Stimulated activated memory B cell treated with anti-CD40 and anti-IgM and Interleukin-4, amounts not matched to agents 10 μg/mL and 1 μg/mL and 100 μg/mL, for 72 hours (primary cell): Measurements from ENCODE around the gene MFSD6.
A peak's percentile ranks its signal among the peaks of the same experiment; 100 is the strongest.
"Not testable (repeated sequence)": the region's sequence is repeated elsewhere in the genome, so short reads cannot be mapped to it uniquely, and the experiment has no call there.

ENCODE experiments used
- ATAC-seq: fragments of 150-1000 bp; cut with Tn5 transposase; 2 replicates; pipeline ENCODE4 v1.10.0; 2021
- H3K27ac Mint-ChIP-seq: one replicate; pipeline ENCODE4 v1.8.0; 2022; ENCODE audit warnings: mild to moderate bottlenecking, mixed read lengths
- H3K27me3 Mint-ChIP-seq: one replicate; pipeline ENCODE4 v1.8.0; 2022; ENCODE audit warnings: mixed read lengths
- H3K36me3 Mint-ChIP-seq: one replicate; pipeline ENCODE4 v1.8.0; 2022; ENCODE audit warnings: mixed read lengths
- H3K4me1 Mint-ChIP-seq: one replicate; pipeline ENCODE4 v1.8.0; 2022; ENCODE audit warnings: mixed read lengths
- H3K4me3 Mint-ChIP-seq: one replicate; pipeline ENCODE4 v1.8.0; 2022; ENCODE audit warnings: mild to moderate bottlenecking, moderate library complexity, mixed read lengths
- H3K9me3 Mint-ChIP-seq: one replicate; pipeline ENCODE4 v1.8.0; 2022; ENCODE audit warnings: mixed read lengths

MFSD6 gene

GRCh38 chr2:190507135-190507534 is 99.0 kb downstream of the MFSD6 start:
- Mint-ChIP-seq H3K4me1 (peaks cover 21% of the 10 kb centered on the region), H3K36me3 (peaks cover 24% of the 10 kb centered on the region), H3K27me3 (no peaks in the 10 kb centered on the region), H3K4me3 (no peak overlapping the region), H3K27ac (peak overlapping the region; percentile 79), H3K9me3 (no peaks in the 10 kb centered on the region)
- no peak for ATAC-seq

- peaks cover 16% of the 10 kb centered on the region for H3K4me1 Mint-ChIP-seq
- not testable (repeated sequence) for H3K27ac Mint-ChIP-seq, ATAC-seq, H3K9me3 Mint-ChIP-seq, H3K27me3 Mint-ChIP-seq, H3K4me3 Mint-ChIP-seq
- H3K36me3 Mint-ChIP-seq, result peaks cover 22% of the 10 kb centered on the region
Measured at GRCh38 chr2:190509895-190510294, 101.7 kb downstream of the MFSD6 start.

- no peaks in the 10 kb centered on the region for H3K27me3 Mint-ChIP-seq
- H3K27ac Mint-ChIP-seq, result no peak overlapping the region
- H3K36me3 Mint-ChIP-seq, result peaks cover 22% of the 10 kb centered on the region
- H3K9me3 Mint-ChIP-seq, result no peaks in the 10 kb centered on the region
- H3K4me1 Mint-ChIP-seq, result peaks cover 18% of the 10 kb centered on the region
- ATAC-seq, result no peak
- H3K4me3 Mint-ChIP-seq, result no peak overlapping the region
Measured at GRCh38 chr2:190511104-190511503, 102.9 kb downstream of the MFSD6 start.

- H3K9me3 Mint-ChIP-seq, result no peaks in the 10 kb centered on the region
- H3K36me3 Mint-ChIP-seq, result peaks cover 16% of the 10 kb centered on the region
- H3K27me3 Mint-ChIP-seq, result no peaks in the 10 kb centered on the region
- no peak overlapping the region for H3K4me3 Mint-ChIP-seq
- H3K27ac Mint-ChIP-seq, result no peak overlapping the region
- peaks cover 5% of the 10 kb centered on the region for H3K4me1 Mint-ChIP-seq
- ATAC-seq, result no peak
Measured at GRCh38 chr2:190512539-190513095, 104.5 kb downstream of the MFSD6 start.

GRCh38 chr2:190513877-190514276 is 105.7 kb downstream of the MFSD6 start:
- H3K36me3 Mint-ChIP-seq, result peaks cover 16% of the 10 kb centered on the region
- no peak overlapping the region for H3K27ac Mint-ChIP-seq
- no peak for ATAC-seq

GRCh38 chr2:190514676-190515075 is 106.5 kb downstream of the MFSD6 start:
- no peak overlapping the region for H3K27ac Mint-ChIP-seq
- no peak overlapping the region for H3K4me3 Mint-ChIP-seq
- H3K4me1 Mint-ChIP-seq, result peaks cover 5% of the 10 kb centered on the region
- ATAC-seq, result no peak
- H3K9me3 Mint-ChIP-seq, result no peaks in the 10 kb centered on the region
- no peaks in the 10 kb centered on the region for H3K27me3 Mint-ChIP-seq
- H3K36me3 Mint-ChIP-seq, result peaks cover 16% of the 10 kb centered on the region

More at GRCh38 chr2:190513877-190514276, 105.7 kb downstream of the MFSD6 start:
- Mint-ChIP-seq H3K4me1 (peaks cover 5% of the 10 kb centered on the region), H3K4me3 (no peak overlapping the region), H3K27me3 (no peaks in the 10 kb centered on the region), H3K9me3 (no peaks in the 10 kb centered on the region)

- H3K9me3 Mint-ChIP-seq, result no peaks in the 10 kb centered on the region
- H3K4me1 Mint-ChIP-seq, result peaks cover 8% of the 10 kb centered on the region
- no peaks in the 10 kb centered on the region for H3K27me3 Mint-ChIP-seq
- H3K36me3 Mint-ChIP-seq, result peaks cover 19% of the 10 kb centered on the region
- H3K27ac Mint-ChIP-seq, result no peak overlapping the region
- ATAC-seq, result no peak
- no peak overlapping the region for H3K4me3 Mint-ChIP-seq
Measured at GRCh38 chr2:190515687-190516086, 107.5 kb downstream of the MFSD6 start.

GRCh38 chr2:190517468-190517867 is 109.3 kb downstream of the MFSD6 start:
- Mint-ChIP-seq H3K9me3 (no peaks in the 10 kb centered on the region), H3K4me3 (no peak overlapping the region), H3K27ac (no peak overlapping the region), H3K4me1 (peaks cover 12% of the 10 kb centered on the region), H3K27me3 (no peaks in the 10 kb centered on the region), H3K36me3 (peaks cover 33% of the 10 kb centered on the region)
- no peak for ATAC-seq

- ATAC-seq, result no peak
- Mint-ChIP-seq H3K9me3 (no peaks in the 10 kb centered on the region), H3K27ac (no peak overlapping the region), H3K4me1 (peaks cover 12% of the 10 kb centered on the region), H3K4me3 (no peak overlapping the region), H3K36me3 (peaks cover 27% of the 10 kb centered on the region), H3K27me3 (no peaks in the 10 kb centered on the region)
Measured at GRCh38 chr2:190519975-190520767, 112.0 kb downstream of the MFSD6 start.

- H3K27me3 Mint-ChIP-seq, result no peaks in the 10 kb centered on the region
- H3K4me3 Mint-ChIP-seq, result no peak overlapping the region
- H3K9me3 Mint-ChIP-seq, result no peaks in the 10 kb centered on the region
- ATAC-seq, result no peak
- no peak overlapping the region for H3K27ac Mint-ChIP-seq
- peaks cover 50% of the 10 kb centered on the region for H3K4me1 Mint-ChIP-seq
- peaks cover 27% of the 10 kb centered on the region for H3K36me3 Mint-ChIP-seq
Measured at GRCh38 chr2:190524928-190525327, 116.8 kb downstream of the MFSD6 start.

- H3K36me3 Mint-ChIP-seq, result peaks cover 18% of the 10 kb centered on the region
- H3K4me3 Mint-ChIP-seq, result peak overlapping the region; percentile 2
- no peaks in the 10 kb centered on the region for H3K27me3 Mint-ChIP-seq
- peaks cover 52% of the 10 kb centered on the region for H3K4me1 Mint-ChIP-seq
- H3K9me3 Mint-ChIP-seq, result no peaks in the 10 kb centered on the region
- ATAC-seq, result no peak
- H3K27ac Mint-ChIP-seq, result peak overlapping the region; percentile 9
Measured at GRCh38 chr2:190526105-190526750, 118.1 kb downstream of the MFSD6 start.

- Mint-ChIP-seq H3K4me1 (peaks cover 52% of the 10 kb centered on the region), H3K4me3 (no peak overlapping the region), H3K27me3 (no peaks in the 10 kb centered on the region), H3K36me3 (peaks cover 11% of the 10 kb centered on the region), H3K9me3 (no peaks in the 10 kb centered on the region), H3K27ac (no peak overlapping the region)
- ATAC-seq, result no peak
Measured at GRCh38 chr2:190527214-190527613, 119.1 kb downstream of the MFSD6 start.

- Mint-ChIP-seq H3K27ac (peak overlapping the region; percentile 26), H3K9me3 (no peaks in the 10 kb centered on the region), H3K4me3 (no peak overlapping the region), H3K36me3 (peaks cover 6% of the 10 kb centered on the region), H3K4me1 (peaks cover 58% of the 10 kb centered on the region), H3K27me3 (no peaks in the 10 kb centered on the region)
- ATAC-seq, result no peak
Measured at GRCh38 chr2:190527918-190528317, 119.8 kb downstream of the MFSD6 start.

- peaks cover 64% of the 10 kb centered on the region for H3K4me1 Mint-ChIP-seq
Measured at GRCh38 chr2:190528521-190529001, 120.4 kb downstream of the MFSD6 start.

GRCh38 chr2:190529486-190530247 is 121.5 kb downstream of the MFSD6 start:
- Mint-ChIP-seq H3K4me3 (no peak overlapping the region), H3K36me3 (peaks cover under 1% of the 10 kb centered on the region), H3K9me3 (no peaks in the 10 kb centered on the region), H3K27me3 (no peaks in the 10 kb centered on the region), H3K27ac (peak overlapping the region; percentile 42), H3K4me1 (peaks cover 70% of the 10 kb centered on the region)
- ATAC-seq, result no peak

More at GRCh38 chr2:190528521-190529001, 120.4 kb downstream of the MFSD6 start:
- H3K27me3 Mint-ChIP-seq, result no peaks in the 10 kb centered on the region
- H3K36me3 Mint-ChIP-seq, result peaks cover 6% of the 10 kb centered on the region
- peak; percentile 34 for ATAC-seq
- H3K9me3 Mint-ChIP-seq, result no peaks in the 10 kb centered on the region
- no peak overlapping the region for H3K4me3 Mint-ChIP-seq
- H3K27ac Mint-ChIP-seq, result no peak overlapping the region
